Stimulated activated naive CD4-positive, alpha-beta T cell (primary cell): ENCODE results near the gene FAM107B.

Source experiments
- DNase-seq, 6 experiments: peaks; one replicate each; lab custom pipeline; 2025; lab: John Stamatoyannopoulos, UW

The FAM107B gene

GRCh38 chr10:14533295-14533694, 241.4 kb downstream of the FAM107B start:
- DNase-seq = no peak

- DNase-seq = no peak
Observed at GRCh38 chr10:14532473-14533251, 242.0 kb downstream of the FAM107B start.

GRCh38 chr10:14531974-14532373, 242.7 kb downstream of the FAM107B start:
- no peak for DNase-seq

GRCh38 chr10:14530465-14530864, 244.2 kb downstream of the FAM107B start:
- DNase-seq = no peak

GRCh38 chr10:14529351-14529750, 245.3 kb downstream of the FAM107B start:
- DNase-seq = no peak

- peak in 3 of 6 experiments; percentile 28 to 42 (median 31) for DNase-seq
Observed at GRCh38 chr10:14528450-14528849, 246.2 kb downstream of the FAM107B start.

- DNase-seq = no peak
Observed at GRCh38 chr10:14527915-14528314, 246.8 kb downstream of the FAM107B start.

- no peak for DNase-seq
Observed at GRCh38 chr10:14527134-14527844, 247.4 kb downstream of the FAM107B start.

- no peak for DNase-seq
Observed at GRCh38 chr10:14526326-14526725, 248.4 kb downstream of the FAM107B start.

- DNase-seq = no peak
Observed at GRCh38 chr10:14524691-14525324, 249.9 kb downstream of the FAM107B start.

- no peak for DNase-seq
Observed at GRCh38 chr10:14523286-14523685, 251.4 kb downstream of the FAM107B start.

- no peak for DNase-seq
Observed at GRCh38 chr10:14519785-14520184, 254.9 kb downstream of the FAM107B start.

GRCh38 chr10:14518149-14518548, 256.5 kb downstream of the FAM107B start:
- no peak for DNase-seq

GRCh38 chr10:14513123-14513522, 261.6 kb downstream of the FAM107B start:
- no peak for DNase-seq

- no peak for DNase-seq
Observed at GRCh38 chr10:14510346-14510745, 264.4 kb downstream of the FAM107B start.

- DNase-seq = no peak
Observed at GRCh38 chr10:14508725-14509124, 266.0 kb downstream of the FAM107B start.

GRCh38 chr10:14507781-14508180, 266.9 kb downstream of the FAM107B start:
- DNase-seq = no peak

- DNase-seq = peak; percentile 33 to 84 (median 62)
Observed at GRCh38 chr10:14507176-14507575, 267.5 kb downstream of the FAM107B start.

- DNase-seq = no peak
Observed at GRCh38 chr10:14502431-14502830, 272.3 kb downstream of the FAM107B start.

- DNase-seq = no peak
Observed at GRCh38 chr10:14500172-14500765, 274.4 kb downstream of the FAM107B start.

- DNase-seq = no peak
Observed at GRCh38 chr10:14499601-14499904, 275.1 kb downstream of the FAM107B start.

- DNase-seq = no peak
Observed at GRCh38 chr10:14498326-14498725, 276.4 kb downstream of the FAM107B start.

- DNase-seq = no peak
Observed at GRCh38 chr10:14491811-14492210, 282.9 kb downstream of the FAM107B start.
